ENCODE results near the gene TMEM38B. TPM values are rescaled to one million over a fixed set of nuclear protein-coding genes. Genes with fewer than 3 reads are reported as not detected.
"Not testable (repeated sequence)": the region's sequence is repeated elsewhere in the genome, so short reads cannot be mapped to it uniquely, and the experiment has no call there.

TMEM38B gene
- total RNA-seq, 1 experiment from 2014 or later, result 19.5 TPM

DNA sequence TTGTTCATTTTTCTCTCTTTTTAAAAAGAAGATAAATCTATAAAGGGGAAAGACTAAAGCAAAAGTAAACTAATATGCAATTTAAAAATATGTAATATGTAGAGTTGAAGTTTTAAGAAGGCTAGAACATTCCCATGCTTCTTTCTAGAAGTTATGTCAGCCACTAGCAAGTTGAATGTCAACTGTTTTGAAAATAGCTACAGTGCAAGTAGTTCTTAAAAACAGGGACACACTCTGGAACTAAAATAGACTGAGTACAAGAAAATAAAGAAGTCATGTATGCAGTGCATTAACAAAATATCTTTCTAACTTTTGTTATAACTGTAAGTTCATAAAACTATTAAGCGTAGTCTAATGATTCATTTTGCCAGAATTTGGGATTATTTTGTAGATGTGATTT is 7.9 kb downstream of the TMEM38B start:
- Histone ChIP-seq H4K20me1 (ENCODE audit: insufficient read depth) (0 out of 2 replicates have a peak, but pooled peaks cover 3% of the 10 kb centered on the region), H3K27me3 (ENCODE audit: insufficient read depth, low read depth) (no peaks in the 10 kb centered on the region), H3K79me2 (ENCODE audit: low read depth) (peaks cover 54% of the 10 kb centered on the region), H3K4me2 (no peak overlapping the region), H3K9me2 (ENCODE audit: insufficient read depth) (no peaks in the 10 kb centered on the region), H3K36me3 (ENCODE audit: low read depth) (no peaks in the 10 kb centered on the region), H3K4me1 (replicated peaks; ENCODE audit: insufficient read depth) (no peaks in the 10 kb centered on the region), H2AFZ (no peak overlapping the region), H3F3A (ENCODE audit: insufficient read depth, low read depth) (peaks cover 5% of the 10 kb centered on the region; the same call in 1 of the 2 replicates), H3K9me3 (ENCODE audit: insufficient read depth, low read depth) (no peaks in the 10 kb centered on the region), H3K4me3 (no peak overlapping the region), H3K27ac (no peak overlapping the region)
- POLR2A ChIA-PET (ENCODE audit: unreplicated experiment), result no interaction called here
- TF ChIP-seq, protein P1, sequence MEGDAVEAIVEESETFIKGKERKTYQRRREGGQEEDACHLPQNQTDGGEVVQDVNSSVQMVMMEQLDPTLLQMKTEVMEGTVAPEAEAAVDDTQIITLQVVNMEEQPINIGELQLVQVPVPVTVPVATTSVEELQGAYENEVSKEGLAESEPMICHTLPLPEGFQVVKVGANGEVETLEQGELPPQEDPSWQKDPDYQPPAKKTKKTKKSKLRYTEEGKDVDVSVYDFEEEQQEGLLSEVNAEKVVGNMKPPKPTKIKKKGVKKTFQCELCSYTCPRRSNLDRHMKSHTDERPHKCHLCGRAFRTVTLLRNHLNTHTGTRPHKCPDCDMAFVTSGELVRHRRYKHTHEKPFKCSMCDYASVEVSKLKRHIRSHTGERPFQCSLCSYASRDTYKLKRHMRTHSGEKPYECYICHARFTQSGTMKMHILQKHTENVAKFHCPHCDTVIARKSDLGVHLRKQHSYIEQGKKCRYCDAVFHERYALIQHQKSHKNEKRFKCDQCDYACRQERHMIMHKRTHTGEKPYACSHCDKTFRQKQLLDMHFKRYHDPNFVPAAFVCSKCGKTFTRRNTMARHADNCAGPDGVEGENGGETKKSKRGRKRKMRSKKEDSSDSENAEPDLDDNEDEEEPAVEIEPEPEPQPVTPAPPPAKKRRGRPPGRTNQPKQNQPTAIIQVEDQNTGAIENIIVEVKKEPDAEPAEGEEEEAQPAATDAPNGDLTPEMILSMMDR (conservative IDR thresholded peaks at IDR 0.05), result no peak
- no peak for TF ChIP-seq EZH2 (IDR thresholded peaks at IDR 0.05; ENCODE audit: low read depth)
- CTCF ChIA-PET, result no interaction called here
- no peak for DNase-seq
- intact Hi-C loops (cut with micrococcal nuclease; ENCODE audit: unreplicated experiment), result no loop called here
- no TSS peak for BruUV-seq (replicated peaks)

DNA sequence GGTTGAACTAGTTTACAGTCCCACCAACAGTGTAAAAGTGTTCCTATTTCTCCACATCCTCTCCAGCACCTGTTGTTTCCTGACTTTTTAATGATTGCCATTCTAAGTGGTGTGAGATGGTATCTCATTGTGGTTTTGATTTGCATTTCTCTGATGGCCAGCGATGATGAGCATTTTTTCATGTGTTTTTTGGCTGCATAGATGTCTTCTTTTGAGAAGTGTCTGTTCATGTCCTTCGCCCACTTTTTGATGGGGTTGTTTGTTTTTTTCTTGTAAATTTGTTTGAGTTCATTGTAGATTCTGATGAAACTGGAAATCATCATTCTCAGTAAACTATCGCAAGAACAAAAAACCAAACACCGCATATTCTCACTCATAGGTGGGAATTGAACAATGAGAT is 9.3 kb downstream of the TMEM38B start:
- H4K20me1 ChIP-seq (ENCODE audit: insufficient read depth); H3K4me2 ChIP-seq; BruUV-seq (replicated peaks); POLR2A ChIA-PET (ENCODE audit: unreplicated experiment); DNase-seq; intact Hi-C loops (cut with micrococcal nuclease; ENCODE audit: unreplicated experiment); H3F3A ChIP-seq (ENCODE audit: insufficient read depth, low read depth); H3K27me3 ChIP-seq (ENCODE audit: insufficient read depth, low read depth); H3K9me3 ChIP-seq (ENCODE audit: insufficient read depth, low read depth); H2AFZ ChIP-seq; H3K36me3 ChIP-seq (ENCODE audit: low read depth); H3K9me2 ChIP-seq (ENCODE audit: insufficient read depth); H3K27ac ChIP-seq; H3K4me3 ChIP-seq; H3K4me1 ChIP-seq (replicated peaks; ENCODE audit: insufficient read depth); CTCF ChIA-PET: not testable (repeated sequence)
- peaks cover 39% of the 10 kb centered on the region for H3K79me2 ChIP-seq (ENCODE audit: low read depth)

DNA sequence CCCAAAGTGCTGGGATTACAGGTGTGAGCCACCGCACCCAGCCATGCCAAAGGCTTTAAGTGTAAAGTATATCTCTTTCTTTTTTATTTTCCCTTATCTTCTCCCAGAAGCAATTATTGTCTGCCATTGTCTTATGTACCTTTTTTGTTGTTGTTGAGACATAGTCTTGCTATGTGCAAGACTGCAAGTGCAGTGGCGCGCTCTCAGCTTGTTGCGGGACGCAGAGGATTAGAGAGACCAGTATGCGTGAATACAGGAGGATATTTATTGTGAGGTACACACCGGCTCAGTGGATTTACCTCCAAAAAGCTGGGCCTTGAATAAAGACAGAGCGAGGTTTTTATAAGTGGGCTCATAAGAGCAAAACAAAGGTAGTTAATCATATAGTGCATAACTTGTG is 11.8 kb downstream of the TMEM38B start:
- Histone ChIP-seq H3K9me3 (ENCODE audit: insufficient read depth, low read depth) (no peaks in the 10 kb centered on the region), H3K9me2 (ENCODE audit: insufficient read depth) (no peaks in the 10 kb centered on the region), H3K27me3 (ENCODE audit: insufficient read depth, low read depth) (no peaks in the 10 kb centered on the region), H3K36me3 (ENCODE audit: low read depth) (no peaks in the 10 kb centered on the region), H3F3A (ENCODE audit: insufficient read depth, low read depth) (0 out of 2 replicates have a peak, but pooled peaks cover under 1% of the 10 kb centered on the region), H2AFZ (no peak overlapping the region), H3K4me3 (no peak overlapping the region), H3K4me2 (no peak overlapping the region), H4K20me1 (ENCODE audit: insufficient read depth) (0 out of 2 replicates have a peak, but pooled peaks cover 3% of the 10 kb centered on the region), H3K4me1 (replicated peaks; ENCODE audit: insufficient read depth) (no peaks in the 10 kb centered on the region), H3K79me2 (ENCODE audit: low read depth) (peaks cover 17% of the 10 kb centered on the region), H3K27ac (no peak overlapping the region)
- no TSS peak for BruUV-seq (replicated peaks)
- no peak for DNase-seq
- POLR2A ChIA-PET (ENCODE audit: unreplicated experiment), result no interaction called here
- intact Hi-C loops (cut with micrococcal nuclease; ENCODE audit: unreplicated experiment), result no loop called here
- CTCF ChIA-PET, result no interaction called here
- no peak for TF ChIP-seq EZH2 (IDR thresholded peaks at IDR 0.05; ENCODE audit: low read depth)
- TF ChIP-seq, protein P1 (conservative IDR thresholded peaks at IDR 0.05), result no peak

DNA sequence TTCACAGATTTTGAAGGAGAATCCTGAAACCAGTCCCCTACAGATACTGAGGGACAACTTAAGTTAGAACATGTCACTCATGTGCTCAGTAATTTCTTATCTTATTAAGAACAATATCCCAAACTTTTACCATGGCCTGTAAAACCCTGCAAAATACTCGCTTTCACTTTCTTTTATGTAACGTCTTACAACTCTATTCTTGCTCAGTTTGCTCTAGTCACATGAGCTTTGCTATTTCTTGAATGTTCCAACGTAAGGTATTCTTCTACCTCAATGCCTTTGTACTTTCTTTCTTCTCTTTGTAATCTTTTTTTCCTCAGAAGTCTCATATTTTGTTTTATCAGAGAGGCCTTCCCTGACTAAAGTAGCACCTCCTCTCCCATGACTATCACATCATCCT is 14.1 kb downstream of the TMEM38B start:
- Histone ChIP-seq H2AFZ (no peak overlapping the region), H4K20me1 (ENCODE audit: insufficient read depth) (0 out of 2 replicates have a peak, but pooled peaks cover 3% of the 10 kb centered on the region), H3K79me2 (ENCODE audit: low read depth) (no peaks in the 10 kb centered on the region; the same call in 1 of the 2 replicates), H3K4me3 (no peak overlapping the region), H3K4me2 (no peak overlapping the region), H3K9me2 (ENCODE audit: insufficient read depth) (no peaks in the 10 kb centered on the region), H3K27ac (no peak overlapping the region), H3F3A (ENCODE audit: insufficient read depth, low read depth) (no peaks in the 10 kb centered on the region), H3K9me3 (ENCODE audit: insufficient read depth, low read depth) (no peaks in the 10 kb centered on the region), H3K4me1 (replicated peaks; ENCODE audit: insufficient read depth) (no peaks in the 10 kb centered on the region), H3K27me3 (ENCODE audit: insufficient read depth, low read depth) (no peaks in the 10 kb centered on the region), H3K36me3 (ENCODE audit: low read depth) (no peaks in the 10 kb centered on the region)
- DNase-seq, result no peak
- intact Hi-C loops (cut with micrococcal nuclease; ENCODE audit: unreplicated experiment), result no loop called here
- ChIA-PET POLR2A (ENCODE audit: unreplicated experiment) (no interaction called here), CTCF (no interaction called here)
- TF ChIP-seq, protein P1 (conservative IDR thresholded peaks at IDR 0.05), result no peak
- no peak for TF ChIP-seq EZH2 (IDR thresholded peaks at IDR 0.05; ENCODE audit: low read depth)
- BruUV-seq (replicated peaks), result no TSS peak

All from PC-9 (cell line).